MM.1S (cell line): ENCODE measurements around the gene DNAJC6.

ENCODE experiments used
- CTCF ChIP-seq: fragments of 300-600 bp; sonication (generic); IDR thresholded peaks from 2 replicates; pipeline ENCODE4 v1.5.1; 2016; ENCODE audit warnings: antibody characterized with exemption, low read length, mixed read lengths
- EZH2 ChIP-seq: fragments of 300-600 bp; sonication (generic); optimal IDR thresholded peaks from 2 replicates; pipeline ENCODE3; 2017; ENCODE audit warnings: low read depth, mild to moderate bottlenecking, antibody characterized with exemption, low read length, mixed read lengths
- EZH2phosphoT487 ChIP-seq: fragments of 300-600 bp; sonication (generic); IDR thresholded peaks from 2 replicates; pipeline ENCODE4 v1.6.1; 2018; ENCODE audit warnings: antibody characterized with exemption, low read length

GRCh38 chr1:65276197-65276939 is 33.0 kb upstream of the DNAJC6 start:
- TF ChIP-seq EZH2, result no peak
- no peak for TF ChIP-seq CTCF
- TF ChIP-seq EZH2phosphoT487, result no peak
